Measurements from ENCODE around the gene KMT2D.

The KMT2D gene

GRCh38 chr12:49034286-49034622 lies 26.3 kb downstream of the KMT2D start:
- TF ChIP-seq CTCF (IDR thresholded peaks at IDR 0.05; ENCODE audit: control extremely low read depth, extremely low read depth, low read depth, missing control alignments): no peak
- ChIA-PET POLR2A (no interaction called here), CTCF (interaction anchor here (1.0 to 18.9 kb wide), 5 partner anchors 7 to 46 kb away, joined by 3 to 203 read pairs (median 10); no protein-coding TSS in a partner anchor)
- no peak for DNase-seq (ENCODE audit: extremely low spot score)

- DNase-seq (ENCODE audit: extremely low spot score): no peak
- no peak for TF ChIP-seq CTCF (IDR thresholded peaks at IDR 0.05; ENCODE audit: control extremely low read depth, extremely low read depth, low read depth, missing control alignments)
- ChIA-PET POLR2A (interaction anchor here (0.8 to 0.9 kb wide), 2 partner anchors 24 to 36 kb away, joined by 3 to 4 read pairs; no protein-coding TSS in a partner anchor), CTCF (interaction anchor here (1.0 to 18.9 kb wide), 7 partner anchors 7 to 60 kb away, joined by 3 to 203 read pairs (median 6); no protein-coding TSS in a partner anchor)
Measured at GRCh38 chr12:49033611-49034285, 26.8 kb downstream of the KMT2D start.

GRCh38 chr12:49032679-49033447 lies 27.7 kb downstream of the KMT2D start:
- no peak for TF ChIP-seq CTCF (IDR thresholded peaks at IDR 0.05; ENCODE audit: control extremely low read depth, extremely low read depth, low read depth, missing control alignments)
- POLR2A ChIA-PET: interaction anchor here (0.8 to 0.9 kb wide), 2 partner anchors 25 to 35 kb away, joined by 3 to 4 read pairs; no protein-coding TSS in a partner anchor
- no peak for DNase-seq (ENCODE audit: extremely low spot score)
- CTCF ChIA-PET: interaction anchor here (1.0 to 18.9 kb wide), 7 partner anchors 8 to 61 kb away, joined by 3 to 203 read pairs (median 6); no protein-coding TSS in a partner anchor

- ChIA-PET CTCF (interaction anchor here (0.8 to 18.9 kb wide), 5 partner anchors 8 to 44 kb away, joined by 3 to 203 read pairs (median 13); no protein-coding TSS in a partner anchor), POLR2A (no interaction called here)
- no peak for DNase-seq (ENCODE audit: extremely low spot score)
- no peak for TF ChIP-seq CTCF (IDR thresholded peaks at IDR 0.05; ENCODE audit: control extremely low read depth, extremely low read depth, low read depth, missing control alignments)
Measured at GRCh38 chr12:49032276-49032675, 28.3 kb downstream of the KMT2D start.

- CTCF ChIA-PET: interaction anchor here (0.8 to 18.9 kb wide), 8 partner anchors 9 to 179 kb away, joined by 3 to 203 read pairs (median 3); partner anchors contain the start of gene WNT1
- POLR2A ChIA-PET: no interaction called here
- TF ChIP-seq CTCF (IDR thresholded peaks at IDR 0.05; ENCODE audit: control extremely low read depth, extremely low read depth, low read depth, missing control alignments): no peak
- DNase-seq (ENCODE audit: extremely low spot score): no peak
Measured at GRCh38 chr12:49031573-49032161, 28.9 kb downstream of the KMT2D start.

All from GM10248 (cell line).